Mesothelial cell of epicardium (in vitro differentiated cells): Measurements from ENCODE around the gene PFDN2. TPM values are rescaled to one million over a fixed set of nuclear protein-coding genes. Genes with fewer than 3 reads are reported as not detected.
A peak's percentile ranks its signal among the peaks of the same experiment; 100 is the strongest.

ENCODE experiments used
- DNase-seq, 2 experiments: peaks; one replicate each; pipeline ENCODE4 v3.0.0; 2021; ENCODE audit warnings: low spot score in 2 of 2; ENCODE audit not compliant: unreplicated experiment in 2 of 2
- H3K27ac Mint-ChIP-seq: 2 replicates; pipeline ENCODE4 v1.8.0; 2021; ENCODE audit warnings: mixed read lengths
- H3K27me3 Mint-ChIP-seq: 2 replicates; pipeline ENCODE4 v1.8.0; 2021; ENCODE audit warnings: low read depth, mixed read lengths
- H3K36me3 Mint-ChIP-seq: 2 replicates; pipeline ENCODE4 v1.8.0; 2021; ENCODE audit warnings: mixed read lengths
- H3K4me1 Mint-ChIP-seq: 2 replicates; pipeline ENCODE4 v1.8.0; 2021; ENCODE audit warnings: mixed read lengths
- H3K4me3 Mint-ChIP-seq: 2 replicates; pipeline ENCODE4 v1.8.0; 2021; ENCODE audit warnings: mild to moderate bottlenecking, moderate library complexity, mixed read lengths
- H3K9me3 Mint-ChIP-seq: 2 replicates; pipeline ENCODE4 v1.8.0; 2021; ENCODE audit warnings: mixed read lengths
- CTCF ChIP-seq: fragments of 200-600 bp; sonication (generic); IDR thresholded peaks from one replicate; pipeline ENCODE4 v1.5.0; 2021; ENCODE audit warnings: antibody characterized with exemption; ENCODE audit not compliant: unreplicated experiment
- total RNA-seq: library from RNA; stranded (reverse); gene quantifications from 3 replicates; pipeline ENCODE4 v1.2.1, GENCODE V29; 2021

Gene PFDN2
- total RNA-seq, 1 donor from 2014 or later: 49.7 TPM

DNA sequence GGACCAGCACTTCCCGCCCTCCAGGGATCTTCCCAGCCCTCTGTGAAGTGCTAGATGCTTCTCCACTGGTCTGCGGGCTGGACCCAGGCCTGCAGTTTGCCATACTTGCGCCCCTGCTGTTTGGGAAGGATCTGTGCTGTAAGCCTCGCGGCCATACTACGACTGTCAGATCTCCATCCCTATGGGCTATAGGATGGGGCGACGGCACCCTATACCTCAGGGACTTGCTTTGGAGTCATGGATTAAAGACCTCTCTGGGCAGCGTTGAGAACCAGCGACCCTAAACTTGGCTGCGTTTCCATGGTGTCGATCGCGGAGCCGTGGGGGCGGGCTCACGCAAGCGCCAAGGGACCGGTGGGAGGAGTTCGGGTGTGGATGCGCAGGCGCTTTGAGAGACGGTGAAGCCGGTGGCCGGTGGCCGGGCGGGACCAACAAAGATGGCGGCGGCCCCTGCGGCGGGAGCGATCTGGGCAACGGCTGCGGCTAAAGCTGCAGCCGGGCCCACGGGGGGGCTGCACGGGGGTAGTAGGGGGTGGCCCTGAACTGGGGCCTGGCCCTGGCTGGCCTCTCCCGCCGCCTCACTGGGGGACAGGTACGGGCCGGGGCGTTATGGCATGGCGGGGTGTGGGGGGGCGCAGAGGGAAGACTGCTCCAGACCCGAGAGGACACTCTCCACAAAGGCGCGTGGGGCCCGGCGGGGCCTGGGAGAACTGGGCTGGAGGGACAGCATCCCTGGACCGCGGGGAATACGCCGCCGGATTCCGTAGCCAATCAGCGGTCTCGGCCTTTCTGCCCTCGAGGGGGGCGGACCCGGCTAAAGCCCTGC is 41.5 kb upstream of the PFDN2 start, which contains the start of gene USP21:
TSS of gene USP21 (plus strand) at position 414 of the 826 bp plus-strand sequence. CDS start 1,141 bp downstream, outside the sequence.
- H3K9me3 Mint-ChIP-seq: no peaks in the 10 kb centered on the region
- peaks cover 33% of the 10 kb centered on the region for H3K4me1 Mint-ChIP-seq
- H3K4me3 Mint-ChIP-seq: peak within 1 kb of the TSS; percentile 87
- peak within 1 kb of the TSS; percentile 89 for H3K27ac Mint-ChIP-seq
- no peak for TF ChIP-seq CTCF
- peak; percentile 88 to 96 for DNase-seq
- no peaks in the 10 kb centered on the region for H3K27me3 Mint-ChIP-seq
- H3K36me3 Mint-ChIP-seq: peaks cover 38% of the 10 kb centered on the region

GRCh38 chr1:161158316-161159010 is 40.6 kb upstream of the PFDN2 start:
- H3K27ac Mint-ChIP-seq: peak overlapping the region; percentile 89
- H3K4me1 Mint-ChIP-seq: peaks cover 33% of the 10 kb centered on the region

DNA sequence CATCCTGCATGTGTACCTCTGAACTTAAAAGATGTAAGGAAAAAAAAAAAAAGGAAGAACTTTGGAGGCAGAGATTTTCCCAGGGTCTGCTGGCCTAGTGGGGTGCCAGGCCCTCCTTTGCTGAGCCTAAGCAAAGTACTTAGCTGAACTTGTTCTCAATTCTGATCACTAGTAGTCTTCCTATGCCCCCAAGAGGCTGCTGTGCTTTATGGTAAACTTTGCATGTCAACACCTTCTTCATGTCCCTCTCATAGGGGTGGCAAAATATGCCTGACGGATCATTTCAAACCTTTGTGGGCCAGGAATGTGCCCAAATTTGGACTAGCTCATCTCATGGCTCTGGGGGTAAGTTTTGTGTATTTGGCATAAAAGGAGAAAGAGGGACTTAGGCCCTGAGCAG is 40.0 kb upstream of the PFDN2 start:
- no peaks in the 10 kb centered on the region for H3K27me3 Mint-ChIP-seq
- H3K27ac Mint-ChIP-seq: no peak overlapping the region
- no peak for TF ChIP-seq CTCF
- H3K9me3 Mint-ChIP-seq: no peaks in the 10 kb centered on the region
- DNase-seq: no peak
- peaks cover 26% of the 10 kb centered on the region for H3K36me3 Mint-ChIP-seq
- H3K4me3 Mint-ChIP-seq: peak overlapping the region; percentile 14
- peaks cover 33% of the 10 kb centered on the region for H3K4me1 Mint-ChIP-seq

More at GRCh38 chr1:161158316-161159010, 40.6 kb upstream of the PFDN2 start:
- peaks cover 32% of the 10 kb centered on the region for H3K36me3 Mint-ChIP-seq
- peak overlapping the region; percentile 87 for H3K4me3 Mint-ChIP-seq
- no peaks in the 10 kb centered on the region for H3K9me3 Mint-ChIP-seq
- no peak for DNase-seq
- no peak for TF ChIP-seq CTCF
- H3K27me3 Mint-ChIP-seq: no peaks in the 10 kb centered on the region

GRCh38 chr1:161153682-161154337 is 36.0 kb upstream of the PFDN2 start, which contains the start of gene UFC1:
TSS of gene UFC1 (plus strand) at chr1:161153978. CDS start at chr1:161153998, 20 bp downstream.
- Mint-ChIP-seq H3K4me3 (peak within 1 kb of the TSS; percentile 99), H3K27ac (peak within 1 kb of the TSS; percentile 99)
- peak in 1 of 2 experiments; percentile 75 for DNase-seq

More at GRCh38 chr1:161153682-161154337, 36.0 kb upstream of the PFDN2 start, which contains the start of gene UFC1:
- H3K9me3 Mint-ChIP-seq: no peaks in the 10 kb centered on the region
- H3K27me3 Mint-ChIP-seq: no peaks in the 10 kb centered on the region
- no peak for TF ChIP-seq CTCF
- peaks cover 12% of the 10 kb centered on the region for H3K4me1 Mint-ChIP-seq
- peaks cover 11% of the 10 kb centered on the region for H3K36me3 Mint-ChIP-seq
